ENCODE data around the gene CDR2. TPM values are rescaled to one million over a fixed set of nuclear protein-coding genes. Genes with fewer than 3 reads are reported as not detected.

The CDR2 gene
- total and polyA plus RNA-seq, 2 of the 13 experiments (the other 11 are each of a cell fraction or from before 2014, with no cell fraction given): 59.0 to 78.9 TPM

DNA sequence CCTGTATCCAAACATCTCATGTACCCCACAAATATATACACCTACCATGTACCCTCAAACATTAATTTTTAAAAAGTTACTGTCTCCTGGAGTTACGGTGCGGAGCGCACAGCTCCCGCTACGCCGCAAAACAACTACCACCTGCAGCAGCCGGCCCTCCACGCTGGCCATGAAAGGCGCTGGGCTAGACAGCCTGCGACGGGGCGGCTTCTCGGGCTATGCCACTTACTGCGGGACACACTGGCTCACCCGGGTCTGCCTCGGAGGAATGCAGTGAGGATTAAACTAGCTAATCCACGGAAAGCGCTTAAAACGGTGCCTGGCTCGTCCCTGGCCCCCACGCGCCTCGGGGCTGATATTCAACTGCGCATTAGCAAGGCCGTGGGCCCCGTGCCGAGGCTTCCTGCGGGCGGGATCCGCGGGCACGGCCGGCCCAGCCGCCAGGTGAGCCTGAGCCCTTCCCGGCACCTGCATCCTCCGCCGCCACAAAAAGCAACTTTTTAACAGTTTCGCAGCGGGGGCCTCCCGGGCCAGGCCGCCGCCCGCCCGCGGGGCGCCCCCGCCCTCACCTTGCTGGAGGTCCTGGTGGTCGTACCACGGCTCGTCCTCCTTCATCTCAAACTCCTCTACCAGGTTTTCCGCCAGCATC, 633 bp downstream of the CDR2 start (continued):
- TF ChIP-seq, protein P1, sequence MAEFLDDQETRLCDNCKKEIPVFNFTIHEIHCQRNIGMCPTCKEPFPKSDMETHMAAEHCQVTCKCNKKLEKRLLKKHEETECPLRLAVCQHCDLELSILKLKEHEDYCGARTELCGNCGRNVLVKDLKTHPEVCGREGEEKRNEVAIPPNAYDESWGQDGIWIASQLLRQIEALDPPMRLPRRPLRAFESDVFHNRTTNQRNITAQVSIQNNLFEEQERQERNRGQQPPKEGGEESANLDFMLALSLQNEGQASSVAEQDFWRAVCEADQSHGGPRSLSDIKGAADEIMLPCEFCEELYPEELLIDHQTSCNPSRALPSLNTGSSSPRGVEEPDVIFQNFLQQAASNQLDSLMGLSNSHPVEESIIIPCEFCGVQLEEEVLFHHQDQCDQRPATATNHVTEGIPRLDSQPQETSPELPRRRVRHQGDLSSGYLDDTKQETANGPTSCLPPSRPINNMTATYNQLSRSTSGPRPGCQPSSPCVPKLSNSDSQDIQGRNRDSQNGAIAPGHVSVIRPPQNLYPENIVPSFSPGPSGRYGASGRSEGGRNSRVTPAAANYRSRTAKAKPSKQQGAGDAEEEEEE (CRISPR knock-in tag; IDR thresholded peaks at IDR 0.05; ENCODE audit: borderline replicate concordance): peak; percentile 97; the same call in 1 of the 2 replicates
- TF ChIP-seq, protein P2, sequence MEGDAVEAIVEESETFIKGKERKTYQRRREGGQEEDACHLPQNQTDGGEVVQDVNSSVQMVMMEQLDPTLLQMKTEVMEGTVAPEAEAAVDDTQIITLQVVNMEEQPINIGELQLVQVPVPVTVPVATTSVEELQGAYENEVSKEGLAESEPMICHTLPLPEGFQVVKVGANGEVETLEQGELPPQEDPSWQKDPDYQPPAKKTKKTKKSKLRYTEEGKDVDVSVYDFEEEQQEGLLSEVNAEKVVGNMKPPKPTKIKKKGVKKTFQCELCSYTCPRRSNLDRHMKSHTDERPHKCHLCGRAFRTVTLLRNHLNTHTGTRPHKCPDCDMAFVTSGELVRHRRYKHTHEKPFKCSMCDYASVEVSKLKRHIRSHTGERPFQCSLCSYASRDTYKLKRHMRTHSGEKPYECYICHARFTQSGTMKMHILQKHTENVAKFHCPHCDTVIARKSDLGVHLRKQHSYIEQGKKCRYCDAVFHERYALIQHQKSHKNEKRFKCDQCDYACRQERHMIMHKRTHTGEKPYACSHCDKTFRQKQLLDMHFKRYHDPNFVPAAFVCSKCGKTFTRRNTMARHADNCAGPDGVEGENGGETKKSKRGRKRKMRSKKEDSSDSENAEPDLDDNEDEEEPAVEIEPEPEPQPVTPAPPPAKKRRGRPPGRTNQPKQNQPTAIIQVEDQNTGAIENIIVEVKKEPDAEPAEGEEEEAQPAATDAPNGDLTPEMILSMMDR (CRISPR knock-in tag; IDR thresholded peaks at IDR 0.05): no peak
- TF ChIP-seq ZNF572 (CRISPR knock-in tag; IDR thresholded peaks at IDR 0.05): 0 out of 2 replicates have a peak, but pooled peaks have one; percentile 71
- TF ChIP-seq, protein P3, sequence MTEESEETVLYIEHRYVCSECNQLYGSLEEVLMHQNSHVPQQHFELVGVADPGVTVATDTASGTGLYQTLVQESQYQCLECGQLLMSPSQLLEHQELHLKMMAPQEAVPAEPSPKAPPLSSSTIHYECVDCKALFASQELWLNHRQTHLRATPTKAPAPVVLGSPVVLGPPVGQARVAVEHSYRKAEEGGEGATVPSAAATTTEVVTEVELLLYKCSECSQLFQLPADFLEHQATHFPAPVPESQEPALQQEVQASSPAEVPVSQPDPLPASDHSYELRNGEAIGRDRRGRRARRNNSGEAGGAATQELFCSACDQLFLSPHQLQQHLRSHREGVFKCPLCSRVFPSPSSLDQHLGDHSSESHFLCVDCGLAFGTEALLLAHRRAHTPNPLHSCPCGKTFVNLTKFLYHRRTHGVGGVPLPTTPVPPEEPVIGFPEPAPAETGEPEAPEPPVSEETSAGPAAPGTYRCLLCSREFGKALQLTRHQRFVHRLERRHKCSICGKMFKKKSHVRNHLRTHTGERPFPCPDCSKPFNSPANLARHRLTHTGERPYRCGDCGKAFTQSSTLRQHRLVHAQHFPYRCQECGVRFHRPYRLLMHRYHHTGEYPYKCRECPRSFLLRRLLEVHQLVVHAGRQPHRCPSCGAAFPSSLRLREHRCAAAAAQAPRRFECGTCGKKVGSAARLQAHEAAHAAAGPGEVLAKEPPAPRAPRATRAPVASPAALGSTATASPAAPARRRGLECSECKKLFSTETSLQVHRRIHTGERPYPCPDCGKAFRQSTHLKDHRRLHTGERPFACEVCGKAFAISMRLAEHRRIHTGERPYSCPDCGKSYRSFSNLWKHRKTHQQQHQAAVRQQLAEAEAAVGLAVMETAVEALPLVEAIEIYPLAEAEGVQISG (CRISPR knock-in tag; IDR thresholded peaks at IDR 0.05): no peak; the same call in 1 of the 2 replicates
- TF ChIP-seq REL (CRISPR knock-in tag; conservative IDR thresholded peaks at IDR 0.05): peak; percentile 57; the same call in 1 of the 2 replicates
- peak; percentile 81 for TF ChIP-seq NKX3-1 (CRISPR knock-in tag; IDR thresholded peaks at IDR 0.05)
- TF ChIP-seq ZBTB8A (CRISPR knock-in tag; IDR thresholded peaks at IDR 0.05; ENCODE audit: borderline replicate concordance, low read depth): no peak; the same call in 1 of the 2 replicates
- TF ChIP-seq PHF5A (CRISPR knock-in tag; IDR thresholded peaks at IDR 0.05; ENCODE audit: low read depth, unreplicated experiment): no peak
- TF ChIP-seq SCMH1 (CRISPR knock-in tag; IDR thresholded peaks at IDR 0.05; ENCODE audit: borderline replicate concordance): no peak
- TF ChIP-seq ZNF746 (CRISPR knock-in tag; IDR thresholded peaks at IDR 0.05): no peak
- TF ChIP-seq MAZ (IDR thresholded peaks at IDR 0.05; ENCODE audit: borderline replicate concordance, low read depth, low read length): peak; percentile 57; the same call in 1 of the 2 replicates
- no peak for TF ChIP-seq MAZ (CRISPR knock-in tag; IDR thresholded peaks at IDR 0.05; ENCODE audit: low read depth)
- TF ChIP-seq ZNF768 (CRISPR knock-in tag; IDR thresholded peaks at IDR 0.05): peak; percentile 40; the same call in 1 of the 2 replicates
- no peak for TF ChIP-seq RFX3 (CRISPR knock-in tag; IDR thresholded peaks at IDR 0.05)
- TF ChIP-seq KLF16 (CRISPR knock-in tag; IDR thresholded peaks at IDR 0.05): peak in 1 of 2 experiments; percentile 12; a peak in 1 of 4 replicates
- TF ChIP-seq, protein P4, sequence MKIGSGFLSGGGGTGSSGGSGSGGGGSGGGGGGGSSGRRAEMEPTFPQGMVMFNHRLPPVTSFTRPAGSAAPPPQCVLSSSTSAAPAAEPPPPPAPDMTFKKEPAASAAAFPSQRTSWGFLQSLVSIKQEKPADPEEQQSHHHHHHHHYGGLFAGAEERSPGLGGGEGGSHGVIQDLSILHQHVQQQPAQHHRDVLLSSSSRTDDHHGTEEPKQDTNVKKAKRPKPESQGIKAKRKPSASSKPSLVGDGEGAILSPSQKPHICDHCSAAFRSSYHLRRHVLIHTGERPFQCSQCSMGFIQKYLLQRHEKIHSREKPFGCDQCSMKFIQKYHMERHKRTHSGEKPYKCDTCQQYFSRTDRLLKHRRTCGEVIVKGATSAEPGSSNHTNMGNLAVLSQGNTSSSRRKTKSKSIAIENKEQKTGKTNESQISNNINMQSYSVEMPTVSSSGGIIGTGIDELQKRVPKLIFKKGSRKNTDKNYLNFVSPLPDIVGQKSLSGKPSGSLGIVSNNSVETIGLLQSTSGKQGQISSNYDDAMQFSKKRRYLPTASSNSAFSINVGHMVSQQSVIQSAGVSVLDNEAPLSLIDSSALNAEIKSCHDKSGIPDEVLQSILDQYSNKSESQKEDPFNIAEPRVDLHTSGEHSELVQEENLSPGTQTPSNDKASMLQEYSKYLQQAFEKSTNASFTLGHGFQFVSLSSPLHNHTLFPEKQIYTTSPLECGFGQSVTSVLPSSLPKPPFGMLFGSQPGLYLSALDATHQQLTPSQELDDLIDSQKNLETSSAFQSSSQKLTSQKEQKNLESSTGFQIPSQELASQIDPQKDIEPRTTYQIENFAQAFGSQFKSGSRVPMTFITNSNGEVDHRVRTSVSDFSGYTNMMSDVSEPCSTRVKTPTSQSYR (CRISPR knock-in tag; IDR thresholded peaks at IDR 0.05; ENCODE audit: borderline replicate concordance): no peak
- TF ChIP-seq, protein P5, sequence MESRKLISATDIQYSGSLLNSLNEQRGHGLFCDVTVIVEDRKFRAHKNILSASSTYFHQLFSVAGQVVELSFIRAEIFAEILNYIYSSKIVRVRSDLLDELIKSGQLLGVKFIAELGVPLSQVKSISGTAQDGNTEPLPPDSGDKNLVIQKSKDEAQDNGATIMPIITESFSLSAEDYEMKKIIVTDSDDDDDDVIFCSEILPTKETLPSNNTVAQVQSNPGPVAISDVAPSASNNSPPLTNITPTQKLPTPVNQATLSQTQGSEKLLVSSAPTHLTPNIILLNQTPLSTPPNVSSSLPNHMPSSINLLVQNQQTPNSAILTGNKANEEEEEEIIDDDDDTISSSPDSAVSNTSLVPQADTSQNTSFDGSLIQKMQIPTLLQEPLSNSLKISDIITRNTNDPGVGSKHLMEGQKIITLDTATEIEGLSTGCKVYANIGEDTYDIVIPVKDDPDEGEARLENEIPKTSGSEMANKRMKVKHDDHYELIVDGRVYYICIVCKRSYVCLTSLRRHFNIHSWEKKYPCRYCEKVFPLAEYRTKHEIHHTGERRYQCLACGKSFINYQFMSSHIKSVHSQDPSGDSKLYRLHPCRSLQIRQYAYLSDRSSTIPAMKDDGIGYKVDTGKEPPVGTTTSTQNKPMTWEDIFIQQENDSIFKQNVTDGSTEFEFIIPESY (CRISPR knock-in tag; IDR thresholded peaks at IDR 0.05): no peak
- no peak for TF ChIP-seq GTF2F1 (IDR thresholded peaks at IDR 0.05; ENCODE audit: low read length)

Measured in HepG2 (cell line).